ENCODE measurements around the gene NCAPD2. TPM values are rescaled to one million over a fixed set of nuclear protein-coding genes. Genes with fewer than 3 reads are reported as not detected.

Gene NCAPD2
- total and polyA plus RNA-seq, 7 experiments from 2014 or later: 24.4 to 121 (median 38.4) TPM

- intact Hi-C loops (cut with micrococcal nuclease): loop anchor here (1.0 kb wide), 6 partner anchors 7 to 43 kb away; partner anchors contain the start of genes CD27 (in 2 of the 2), MRPL51 (in 1 of the 2) and NCAPD2 (in 1 of the 2)
- Mint-ChIP-seq H3K4me1 (peaks cover 50 to 84% (median 73%) of the 10 kb centered on the region in 7 donors), H3K36me3 (peaks cover 3 to 57% (median 27%) of the 10 kb centered on the region in 5 donors), H3K4me3 (peak within 1 kb of the TSS; percentile 96 to 100 (median 98)), H3K27me3 (no peaks in the 10 kb centered on the region), H3K27ac (peak within 1 kb of the TSS; percentile 96 to 100 (median 99)), H3K9me3 (peaks cover 0 to 2% (median 0%) of the 10 kb centered on the region in 11 donors)
- Histone ChIP-seq H3K4me3 (ENCODE audit: low read length) (peak within 1 kb of the TSS; percentile 83), H3K27me3 (ENCODE audit: control insufficient read depth in 2 of 2, insufficient read depth in 2 of 2, low read length in 2 of 2) (no peaks in the 10 kb centered on the region), H3K9me3 (ENCODE audit: control insufficient read depth in 2 of 3, low read length in 3 of 3) (no peaks in the 10 kb centered on the region), H3K36me3 (ENCODE audit: control insufficient read depth in 2 of 3, insufficient read depth in 3 of 3, low read length in 3 of 3) (peaks cover 8 to 47% (median 12%) of the 10 kb centered on the region in 3 experiments), H3K4me1 (ENCODE audit: control insufficient read depth in 2 of 2, insufficient read depth in 2 of 2, low read length in 2 of 2) (peaks cover 50% of the 10 kb centered on the region in 2 donors), H3K27ac (ENCODE audit: low read depth, low read length) (peak within 1 kb of the TSS; percentile 96)
- DNase-seq: peak; percentile 49 to 93 (median 87)
- ChIA-PET CTCF (interaction anchor here (0.7 to 6.6 kb wide), 12 partner anchors 10 to 488 kb away, joined by 3 to 46 read pairs (median 4); partner anchors contain the start of gene VAMP1), POLR2A (interaction anchor here (0.9 to 18.5 kb wide), 16 partner anchors 5 to 162 kb away, joined by 3 to 726 read pairs (median 10); partner anchors contain the start of genes CD27, GAPDH, MRPL51 and TAPBPL)
- ATAC-seq: peak; percentile 94
Measured at GRCh38 chr12:6451348-6452244, 42.3 kb upstream of the NCAPD2 start, which contains the start of gene TAPBPL. Gene TAPBPL (plus strand): TSS chr12:6452042. CDS start chr12:6452249, 207 bp downstream.

DNA sequence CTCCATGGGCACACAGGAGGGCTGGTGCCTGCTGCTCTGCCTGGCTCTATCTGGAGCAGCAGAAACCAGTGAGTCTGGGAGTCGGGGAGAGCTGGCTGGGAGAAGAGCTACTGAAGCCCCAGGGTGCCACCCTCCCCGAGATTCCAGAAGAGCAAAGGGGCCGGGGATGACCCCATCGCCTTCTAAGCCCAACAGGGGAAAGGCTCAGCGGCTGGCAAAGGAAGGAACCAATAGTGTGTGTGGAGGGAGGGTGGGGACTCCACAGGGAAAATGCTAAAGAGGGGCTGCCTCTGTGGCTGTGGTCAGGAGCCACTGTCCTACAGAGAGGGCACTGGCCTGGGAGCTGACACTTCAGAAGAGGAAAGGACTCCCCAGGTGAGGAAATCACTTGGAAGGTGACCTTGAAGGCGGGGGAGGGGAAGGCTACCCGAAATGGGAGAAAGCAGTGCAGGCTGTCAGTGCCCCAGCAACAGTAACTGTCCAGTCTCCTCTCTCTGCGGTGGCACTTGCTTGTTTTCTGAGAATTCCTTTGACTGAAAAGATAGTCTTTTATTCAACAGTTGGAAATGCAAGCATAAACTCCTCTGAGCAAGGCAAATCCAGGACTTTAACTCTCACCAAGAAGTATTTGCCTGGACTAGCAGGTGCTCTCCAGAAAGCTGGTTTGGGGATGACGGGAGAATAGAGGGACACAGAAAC is 41.5 kb upstream of the NCAPD2 start:
- Histone ChIP-seq H3K27ac (ENCODE audit: low read depth, low read length) (peak overlapping the region; percentile 96), H3K4me1 (ENCODE audit: control insufficient read depth in 2 of 2, insufficient read depth in 2 of 2, low read length in 2 of 2) (peaks cover 42 to 58% of the 10 kb centered on the region in 2 donors), H3K36me3 (ENCODE audit: control insufficient read depth in 2 of 3, insufficient read depth in 3 of 3, low read length in 3 of 3) (peaks cover 8 to 55% (median 12%) of the 10 kb centered on the region in 3 experiments), H3K27me3 (ENCODE audit: control insufficient read depth in 2 of 2, insufficient read depth in 2 of 2, low read length in 2 of 2) (no peaks in the 10 kb centered on the region), H3K9me3 (ENCODE audit: control insufficient read depth in 2 of 3, low read length in 3 of 3) (no peaks in the 10 kb centered on the region), H3K4me3 (ENCODE audit: low read length) (peak overlapping the region; percentile 83)
- DNase-seq (no peak), ATAC-seq (no peak)
- peak overlapping the region; percentile 96 to 100 (median 99) for H3K27ac Mint-ChIP-seq
- ChIA-PET CTCF (interaction anchor here (0.6 to 6.6 kb wide), 13 partner anchors 10 to 488 kb away, joined by 3 to 46 read pairs (median 4); partner anchors contain the start of gene VAMP1), POLR2A (interaction anchor here (0.7 to 18.5 kb wide), 16 partner anchors 6 to 161 kb away, joined by 3 to 726 read pairs (median 10); partner anchors contain the start of genes CD27, GAPDH, MRPL51 and TAPBPL)
- H3K4me3 Mint-ChIP-seq: peak overlapping the region; percentile 96 to 100 (median 98)
- H3K4me1 Mint-ChIP-seq: peaks cover 49 to 86% (median 73%) of the 10 kb centered on the region in 7 donors
- peaks cover 8 to 58% (median 29%) of the 10 kb centered on the region in 5 donors for H3K36me3 Mint-ChIP-seq
- peaks cover 0 to 2% (median 0%) of the 10 kb centered on the region in 11 donors for H3K9me3 Mint-ChIP-seq
- intact Hi-C loops (cut with micrococcal nuclease): loop anchor here (1.0 kb wide), 5 partner anchors 8 to 42 kb away; partner anchors contain the start of genes CD27 (in 2 of the 2) and NCAPD2 (in 1 of the 2)
- no peaks in the 10 kb centered on the region for H3K27me3 Mint-ChIP-seq

- CTCF ChIA-PET: interaction anchor here (1.0 to 6.6 kb wide), 6 partner anchors 9 to 84 kb away, joined by 3 to 46 read pairs (median 6); partner anchors contain the start of gene VAMP1
- peaks cover 9 to 55% (median 25%) of the 10 kb centered on the region in 5 donors for H3K36me3 Mint-ChIP-seq
- no peaks in the 10 kb centered on the region for H3K27me3 ChIP-seq (ENCODE audit: control insufficient read depth in 2 of 2, insufficient read depth in 2 of 2, low read length in 2 of 2)
- H3K27ac ChIP-seq (ENCODE audit: low read depth, low read length): peak overlapping the region; percentile 96
- peak overlapping the region; percentile 96 to 100 (median 98) for H3K4me3 Mint-ChIP-seq
- intact Hi-C loops (cut with micrococcal nuclease): loop anchor here (1.0 kb wide), 5 partner anchors 8 to 41 kb away; partner anchors contain the start of genes CD27 (in 2 of the 2) and NCAPD2 (in 1 of the 2)
- no peaks in the 10 kb centered on the region for H3K9me3 ChIP-seq (ENCODE audit: control insufficient read depth in 2 of 3, low read length in 3 of 3)
- POLR2A ChIA-PET: interaction anchor here (0.7 to 18.5 kb wide), 10 partner anchors 5 to 115 kb away, joined by 3 to 726 read pairs (median 46); partner anchors contain the start of genes CD27, GAPDH, TAPBPL and VAMP1
- no peaks in the 10 kb centered on the region for H3K27me3 Mint-ChIP-seq
- DNase-seq: no peak
- peak overlapping the region; percentile 83 for H3K4me3 ChIP-seq (ENCODE audit: low read length)
- H3K4me1 ChIP-seq (ENCODE audit: control insufficient read depth in 2 of 2, insufficient read depth in 2 of 2, low read length in 2 of 2): peaks cover 35 to 57% of the 10 kb centered on the region in 2 donors
- H3K4me1 Mint-ChIP-seq: peaks cover 44 to 82% (median 69%) of the 10 kb centered on the region in 7 donors
- H3K9me3 Mint-ChIP-seq: peaks cover 0 to 2% (median 0%) of the 10 kb centered on the region in 11 donors
- ATAC-seq: no peak
- H3K27ac Mint-ChIP-seq: peak overlapping the region; percentile 96 to 100 (median 99)
- peaks cover 8 to 62% (median 12%) of the 10 kb centered on the region in 3 experiments for H3K36me3 ChIP-seq (ENCODE audit: control insufficient read depth in 2 of 3, insufficient read depth in 3 of 3, low read length in 3 of 3)
Measured at GRCh38 chr12:6452944-6453630, 40.8 kb upstream of the NCAPD2 start.

- Mint-ChIP-seq H3K4me1 (peaks cover 49 to 92% (median 76%) of the 10 kb centered on the region in 7 donors), H3K27me3 (no peaks in the 10 kb centered on the region), H3K4me3 (peak overlapping the region in 2 of 10 donors; percentile 11 to 49), H3K36me3 (peaks cover 19 to 68% (median 43%) of the 10 kb centered on the region in 5 donors), H3K9me3 (peaks cover 0 to 2% (median 0%) of the 10 kb centered on the region in 11 donors), H3K27ac (peak overlapping the region; percentile 41 to 99 (median 84))
- Histone ChIP-seq H3K4me1 (ENCODE audit: control insufficient read depth in 2 of 2, insufficient read depth in 2 of 2, low read length in 2 of 2) (peaks cover 41 to 66% of the 10 kb centered on the region in 2 donors), H3K27me3 (ENCODE audit: control insufficient read depth in 2 of 2, insufficient read depth in 2 of 2, low read length in 2 of 2) (no peaks in the 10 kb centered on the region), H3K4me3 (ENCODE audit: low read length) (no peak overlapping the region), H3K27ac (ENCODE audit: low read depth, low read length) (peak overlapping the region; percentile 43), H3K9me3 (ENCODE audit: control insufficient read depth in 2 of 3, low read length in 3 of 3) (no peaks in the 10 kb centered on the region), H3K36me3 (ENCODE audit: control insufficient read depth in 2 of 3, insufficient read depth in 3 of 3, low read length in 3 of 3) (peaks cover 3 to 59% (median 28%) of the 10 kb centered on the region in 3 experiments)
- intact Hi-C loops (cut with micrococcal nuclease): no loop called here
- POLR2A ChIA-PET: interaction anchor here (0.6 to 16.5 kb wide), 11 partner anchors 8 to 635 kb away, joined by 3 to 726 read pairs (median 6); partner anchors contain the start of genes C1R, CD27, TAPBPL and VAMP1
- CTCF ChIA-PET: interaction anchor here (1.3 to 1.4 kb wide), 2 partner anchors 8 to 79 kb away, joined by 3 to 6 read pairs; no protein-coding TSS in a partner anchor
- DNase-seq (no peak), ATAC-seq (no peak)
Measured at GRCh38 chr12:6457220-6457945, 36.5 kb upstream of the NCAPD2 start.

Data from naive thymus-derived CD4-positive, alpha-beta T cell (primary cell).